NCI-H2227 (cell line): ENCODE measurements around the gene LHX1.

Experiments
- DNase-seq: peaks from one replicate; lab custom pipeline; 2025; ENCODE audit not compliant: unreplicated experiment; lab: John Stamatoyannopoulos, UW

The LHX1 gene

GRCh38 chr17:36937959-36938565 is 787 bp downstream of the LHX1 start:
- DNase-seq = peak; percentile 48

GRCh38 chr17:36938566-36939051 is 1.3 kb downstream of the LHX1 start:
- peak; percentile 48 for DNase-seq

GRCh38 chr17:36939052-36939801 is 2.0 kb downstream of the LHX1 start:
- peak; percentile 30 for DNase-seq

GRCh38 chr17:36939802-36940312 is 2.6 kb downstream of the LHX1 start:
- DNase-seq = no peak

GRCh38 chr17:36940313-36941264 is 3.3 kb downstream of the LHX1 start:
- DNase-seq = no peak

GRCh38 chr17:36941265-36942010 is 4.2 kb downstream of the LHX1 start:
- DNase-seq = no peak

GRCh38 chr17:36942019-36942599 is 4.8 kb downstream of the LHX1 start:
- no peak for DNase-seq

- DNase-seq = no peak
Observed at GRCh38 chr17:36942631-36943125, 5.4 kb downstream of the LHX1 start.

- DNase-seq = no peak
Observed at GRCh38 chr17:36943250-36944191, 6.2 kb downstream of the LHX1 start.

GRCh38 chr17:36944553-36944952 is 7.3 kb downstream of the LHX1 start:
- DNase-seq = no peak

- DNase-seq = no peak
Observed at GRCh38 chr17:36945140-36945539, 7.9 kb downstream of the LHX1 start.

GRCh38 chr17:36945959-36946725 is 8.9 kb downstream of the LHX1 start:
- no peak for DNase-seq

- no peak for DNase-seq
Observed at GRCh38 chr17:36946726-36947091, 9.4 kb downstream of the LHX1 start.

GRCh38 chr17:36947922-36948716 is 10.8 kb downstream of the LHX1 start:
- DNase-seq = peak; percentile 43

GRCh38 chr17:36948717-36949460 is 11.6 kb downstream of the LHX1 start, which contains the start of gene AATF:
Gene AATF (plus strand): TSS chr17:36948954. CDS start chr17:36949126, 172 bp downstream.
- peak; percentile 98 for DNase-seq

GRCh38 chr17:36949461-36949927 is 12.2 kb downstream of the LHX1 start:
- no peak for DNase-seq
